GM19463 (cell line): ENCODE measurements around the gene FBXW2.
A peak's percentile ranks its signal among the peaks of the same experiment; 100 is the strongest.

Experiments used
- ATAC-seq: cut with Tn5 transposase; IDR thresholded peaks from one replicate; pipeline ENCODE4 v1.9.1; 2021; ENCODE audit warnings: mild to moderate bottlenecking, moderate library complexity; ENCODE audit not compliant: unreplicated experiment

The FBXW2 gene

GRCh38 chr9:120745278-120745677 is 47.9 kb downstream of the FBXW2 start:
- no peak for ATAC-seq

- ATAC-seq, result no peak
Measured at GRCh38 chr9:120742951-120743416, 50.2 kb downstream of the FBXW2 start.

- ATAC-seq, result no peak
Measured at GRCh38 chr9:120741701-120742100, 51.5 kb downstream of the FBXW2 start.

- no peak for ATAC-seq
Measured at GRCh38 chr9:120741191-120741590, 52.0 kb downstream of the FBXW2 start.

- ATAC-seq, result no peak
Measured at GRCh38 chr9:120740132-120740531, 53.1 kb downstream of the FBXW2 start.

GRCh38 chr9:120737416-120738165 is 55.6 kb downstream of the FBXW2 start:
- ATAC-seq, result no peak

GRCh38 chr9:120736881-120737280 is 56.3 kb downstream of the FBXW2 start:
- ATAC-seq, result no peak

GRCh38 chr9:120735415-120736126 is 57.6 kb downstream of the FBXW2 start:
- no peak for ATAC-seq

- no peak for ATAC-seq
Measured at GRCh38 chr9:120734607-120735410, 58.4 kb downstream of the FBXW2 start.

- ATAC-seq, result no peak
Measured at GRCh38 chr9:120733190-120733589, 60.0 kb downstream of the FBXW2 start.

- ATAC-seq, result peak; percentile 51
Measured at GRCh38 chr9:120730654-120731514, 62.3 kb downstream of the FBXW2 start.

- no peak for ATAC-seq
Measured at GRCh38 chr9:120729791-120730241, 63.4 kb downstream of the FBXW2 start.

GRCh38 chr9:120726484-120726883 is 66.7 kb downstream of the FBXW2 start:
- ATAC-seq, result no peak

GRCh38 chr9:120725907-120726306 is 67.3 kb downstream of the FBXW2 start:
- no peak for ATAC-seq

GRCh38 chr9:120724757-120725400 is 68.3 kb downstream of the FBXW2 start:
- no peak for ATAC-seq

- no peak for ATAC-seq
Measured at GRCh38 chr9:120723565-120723964, 69.7 kb downstream of the FBXW2 start.

GRCh38 chr9:120720404-120720803 is 72.8 kb downstream of the FBXW2 start:
- ATAC-seq, result no peak

- no peak for ATAC-seq
Measured at GRCh38 chr9:120718316-120718715, 74.9 kb downstream of the FBXW2 start.

GRCh38 chr9:120717176-120717575 is 76.0 kb downstream of the FBXW2 start:
- no peak for ATAC-seq

GRCh38 chr9:120716483-120716882 is 76.7 kb downstream of the FBXW2 start:
- no peak for ATAC-seq
